PC-9 (cell line): ENCODE data around the gene MATCAP1.

Experiments
- EZH2 ChIP-seq: fragments of 200-600 bp; sonication (generic); IDR thresholded peaks from 2 replicates; pipeline ENCODE4 v1.8.0; 2017; ENCODE audit warnings: antibody characterized with exemption, low read depth
- TF ChIP-seq, protein P1 (sequence below): fragments of 200-600 bp; sonication (generic); conservative IDR thresholded peaks from 2 replicates; pipeline ENCODE4 v1.6.1; 2017; ENCODE audit warnings: mixed run types, antibody characterized with exemption, mild to moderate bottlenecking, moderate library complexity

DNA sequence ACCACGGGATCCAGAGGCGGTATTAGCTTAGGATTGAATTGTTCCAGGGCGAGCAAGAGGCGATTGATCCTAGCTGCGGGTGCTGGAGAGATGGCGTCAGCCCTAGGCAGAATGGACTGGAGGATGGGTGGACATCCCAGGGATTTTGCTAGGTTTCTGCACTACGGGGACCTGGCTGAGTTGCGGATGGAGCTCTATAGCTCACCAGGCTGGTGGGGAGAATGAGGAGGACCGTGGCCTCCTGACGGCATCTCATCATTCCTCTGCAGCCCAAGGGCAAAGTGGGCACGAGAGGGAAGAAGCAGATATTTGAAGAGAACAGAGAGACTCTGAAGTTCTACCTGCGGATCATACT is 43.8 kb upstream of the MATCAP1 start:
- TF ChIP-seq, protein P1, sequence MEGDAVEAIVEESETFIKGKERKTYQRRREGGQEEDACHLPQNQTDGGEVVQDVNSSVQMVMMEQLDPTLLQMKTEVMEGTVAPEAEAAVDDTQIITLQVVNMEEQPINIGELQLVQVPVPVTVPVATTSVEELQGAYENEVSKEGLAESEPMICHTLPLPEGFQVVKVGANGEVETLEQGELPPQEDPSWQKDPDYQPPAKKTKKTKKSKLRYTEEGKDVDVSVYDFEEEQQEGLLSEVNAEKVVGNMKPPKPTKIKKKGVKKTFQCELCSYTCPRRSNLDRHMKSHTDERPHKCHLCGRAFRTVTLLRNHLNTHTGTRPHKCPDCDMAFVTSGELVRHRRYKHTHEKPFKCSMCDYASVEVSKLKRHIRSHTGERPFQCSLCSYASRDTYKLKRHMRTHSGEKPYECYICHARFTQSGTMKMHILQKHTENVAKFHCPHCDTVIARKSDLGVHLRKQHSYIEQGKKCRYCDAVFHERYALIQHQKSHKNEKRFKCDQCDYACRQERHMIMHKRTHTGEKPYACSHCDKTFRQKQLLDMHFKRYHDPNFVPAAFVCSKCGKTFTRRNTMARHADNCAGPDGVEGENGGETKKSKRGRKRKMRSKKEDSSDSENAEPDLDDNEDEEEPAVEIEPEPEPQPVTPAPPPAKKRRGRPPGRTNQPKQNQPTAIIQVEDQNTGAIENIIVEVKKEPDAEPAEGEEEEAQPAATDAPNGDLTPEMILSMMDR = no peak
- TF ChIP-seq EZH2 = no peak
